ENCODE measurements around the gene CCDC138. TPM values are rescaled to one million over a fixed set of nuclear protein-coding genes. Genes with fewer than 3 reads are reported as not detected.

Gene CCDC138
- total RNA-seq, 1 donor: 8.5 TPM

GRCh38 chr2:108916796-108917421, 130.3 kb downstream of the CCDC138 start:
- no peak for TF ChIP-seq CTCF (IDR thresholded peaks at IDR 0.05; ENCODE audit: insufficient read depth, low read length)
- DNase-seq (ENCODE audit: low read depth): peak; percentile 56

DNA sequence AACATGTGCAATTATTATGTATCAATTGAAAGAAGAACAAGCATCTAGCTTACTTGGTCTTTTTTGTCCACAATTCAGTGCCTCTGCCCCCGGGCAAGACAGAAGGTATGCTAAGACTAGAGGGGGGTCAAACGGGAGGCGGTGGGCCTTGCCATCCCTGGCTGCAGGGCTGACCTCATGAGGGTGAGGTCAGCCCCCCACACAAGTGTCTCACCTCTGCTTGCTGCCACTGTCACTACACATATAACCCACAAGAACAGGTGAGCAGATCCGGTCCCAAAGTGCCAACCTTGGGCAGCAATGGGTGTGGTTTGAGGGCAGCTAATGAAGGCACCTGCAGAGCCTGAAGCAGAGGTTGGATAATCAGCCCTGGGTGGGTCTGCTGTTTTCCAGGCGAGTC, 131.0 kb downstream of the CCDC138 start:
- TF ChIP-seq CTCF (IDR thresholded peaks at IDR 0.05; ENCODE audit: insufficient read depth, low read length): no peak
- no peak for DNase-seq (ENCODE audit: low read depth)
- H3K4me3 ChIP-seq (ENCODE audit: low read depth, low read length): no peak overlapping the region

More at GRCh38 chr2:108916796-108917421, 130.3 kb downstream of the CCDC138 start:
- H3K4me3 ChIP-seq (ENCODE audit: low read depth, low read length): no peak overlapping the region

DNA sequence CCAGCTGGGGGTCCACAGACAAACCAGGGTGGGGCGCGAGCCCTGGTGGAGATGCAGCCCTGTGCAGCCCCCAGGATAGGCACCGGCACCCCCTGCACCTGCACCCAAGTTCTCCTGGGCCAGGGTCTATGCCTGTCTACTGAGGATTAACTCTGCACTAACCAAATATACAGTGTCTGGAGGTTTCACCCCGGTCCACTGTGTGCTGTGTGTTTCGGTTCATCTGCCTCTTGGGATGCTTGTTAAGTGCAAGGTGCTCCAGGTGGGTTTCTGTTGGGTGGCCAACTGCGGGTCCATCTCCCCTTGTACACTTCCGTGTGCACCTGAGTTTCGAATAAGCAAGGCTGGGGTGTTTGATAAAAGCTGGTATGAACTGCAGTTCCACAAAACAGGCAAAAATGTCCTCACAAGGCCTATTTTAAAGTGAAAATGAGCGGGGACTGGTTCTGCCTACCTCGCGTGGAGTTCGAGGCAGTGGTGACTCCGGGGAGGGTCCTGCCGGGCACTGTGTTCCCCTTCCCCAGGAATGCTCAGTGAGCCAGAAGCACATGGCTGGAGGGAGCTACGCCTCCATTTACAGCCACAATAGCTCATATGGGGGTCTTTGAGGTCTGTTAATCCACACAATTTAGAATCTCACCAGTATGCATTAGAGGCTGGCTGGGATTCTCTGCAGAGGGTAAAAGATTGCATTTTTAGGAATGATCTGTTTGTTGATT, 131.7 kb downstream of the CCDC138 start:
- no peak for TF ChIP-seq CTCF (IDR thresholded peaks at IDR 0.05; ENCODE audit: insufficient read depth, low read length)
- H3K4me3 ChIP-seq (ENCODE audit: low read depth, low read length): no peak overlapping the region
- DNase-seq (ENCODE audit: low read depth): no peak

DNA sequence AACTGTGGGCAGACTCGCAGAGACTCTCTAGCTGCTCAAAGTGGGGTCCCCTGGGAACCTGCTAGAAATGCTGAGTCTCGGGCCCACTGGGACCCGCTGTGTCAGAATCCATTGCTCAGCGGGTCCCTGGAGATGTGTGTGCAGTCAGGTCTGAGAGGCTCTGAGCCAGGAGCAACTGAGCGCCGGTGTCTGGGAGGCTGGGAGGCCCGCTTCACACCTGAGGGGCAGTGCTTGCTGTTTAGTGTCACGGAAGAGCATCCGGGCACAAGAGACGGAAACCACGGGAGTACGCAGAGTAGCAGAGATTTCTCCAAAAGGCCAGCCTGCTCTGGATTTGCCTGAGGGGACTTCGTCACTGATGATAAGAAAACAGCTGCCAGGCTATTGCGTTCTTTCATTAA, 132.4 kb downstream of the CCDC138 start:
- no peak for DNase-seq (ENCODE audit: low read depth)
- no peak overlapping the region for H3K4me3 ChIP-seq (ENCODE audit: low read depth, low read length)
- TF ChIP-seq CTCF (IDR thresholded peaks at IDR 0.05; ENCODE audit: insufficient read depth, low read length): no peak

DNA sequence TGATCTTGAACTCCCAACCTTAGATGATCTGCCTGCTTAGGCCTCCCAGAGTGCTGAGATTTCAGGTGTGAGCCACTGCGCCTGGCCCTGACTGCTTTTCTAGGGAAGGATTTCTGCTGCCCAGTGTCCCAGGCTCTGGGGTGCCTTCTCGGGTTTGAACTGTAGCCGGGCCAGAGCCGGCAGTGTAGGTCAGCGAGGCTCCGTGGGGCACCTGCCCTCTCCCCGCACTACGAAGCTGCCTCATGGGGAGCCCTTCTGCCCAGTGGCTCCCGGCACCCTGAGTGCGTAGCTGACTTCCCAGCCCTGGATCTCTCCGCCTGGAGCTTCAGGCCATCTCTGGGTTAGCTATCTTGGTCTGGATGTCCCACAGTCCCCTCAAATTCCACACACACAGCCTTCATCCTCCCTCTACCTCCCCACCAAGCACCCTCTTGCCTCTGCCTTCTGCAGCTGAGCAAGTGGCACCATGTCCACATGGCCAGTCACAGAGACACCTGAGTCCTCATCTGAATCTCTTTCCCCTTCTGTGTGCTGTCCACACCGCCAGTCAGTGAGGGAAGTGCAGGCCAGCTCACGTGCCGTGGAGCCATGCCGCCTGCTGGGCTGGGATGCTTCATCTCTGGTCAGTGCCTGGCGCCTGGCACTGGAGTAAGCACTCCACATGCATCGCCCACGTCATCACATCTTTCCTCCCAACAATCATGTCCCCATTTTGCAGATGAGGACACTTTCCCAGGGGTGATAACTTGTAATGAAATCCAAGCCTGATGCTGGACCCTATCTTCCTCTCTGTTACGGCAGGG, 133.2 kb downstream of the CCDC138 start:
- DNase-seq (ENCODE audit: low read depth): no peak
- no peak for TF ChIP-seq CTCF (IDR thresholded peaks at IDR 0.05; ENCODE audit: insufficient read depth, low read length)
- no peak overlapping the region for H3K4me3 ChIP-seq (ENCODE audit: low read depth, low read length)

- H3K4me3 ChIP-seq (ENCODE audit: low read depth, low read length): no peak overlapping the region
- no peak for DNase-seq (ENCODE audit: low read depth)
- no peak for TF ChIP-seq CTCF (IDR thresholded peaks at IDR 0.05; ENCODE audit: insufficient read depth, low read length)
Measured at GRCh38 chr2:108920686-108921085, 134.1 kb downstream of the CCDC138 start.
